ENCODE measurements around the gene MED12L.

DNA sequence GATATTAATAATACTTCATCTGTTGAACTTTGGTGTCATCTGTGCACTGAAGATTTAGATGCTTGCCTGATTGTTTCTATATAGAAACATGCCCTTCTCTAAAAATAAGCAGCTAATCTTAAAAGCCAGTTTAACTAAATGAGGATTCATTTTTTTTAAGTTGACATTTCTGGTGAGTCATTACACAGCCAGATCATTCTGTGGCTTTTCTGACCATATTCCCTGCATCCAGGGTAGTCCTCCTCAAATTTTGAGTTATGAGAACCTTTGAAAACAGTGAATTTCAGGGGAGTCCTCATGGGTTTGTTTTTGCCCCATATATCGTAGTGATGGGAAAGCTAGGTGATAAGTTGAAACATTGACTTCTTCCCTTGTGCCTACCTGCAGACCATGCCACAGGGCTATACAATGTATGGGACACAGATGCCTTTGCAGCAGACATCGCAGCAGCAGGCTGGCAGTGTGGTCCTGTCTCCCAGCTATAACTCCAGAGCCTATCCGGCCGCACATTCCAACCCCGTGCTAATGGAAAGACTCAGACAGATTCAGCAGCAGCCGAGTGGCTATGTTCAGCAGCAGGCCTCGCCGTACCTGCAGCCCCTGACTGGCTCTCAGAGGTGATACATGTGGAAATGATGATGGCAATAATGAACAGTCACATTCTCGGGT, 325.6 kb downstream of the MED12L start:
- TF ChIP-seq, protein P1, sequence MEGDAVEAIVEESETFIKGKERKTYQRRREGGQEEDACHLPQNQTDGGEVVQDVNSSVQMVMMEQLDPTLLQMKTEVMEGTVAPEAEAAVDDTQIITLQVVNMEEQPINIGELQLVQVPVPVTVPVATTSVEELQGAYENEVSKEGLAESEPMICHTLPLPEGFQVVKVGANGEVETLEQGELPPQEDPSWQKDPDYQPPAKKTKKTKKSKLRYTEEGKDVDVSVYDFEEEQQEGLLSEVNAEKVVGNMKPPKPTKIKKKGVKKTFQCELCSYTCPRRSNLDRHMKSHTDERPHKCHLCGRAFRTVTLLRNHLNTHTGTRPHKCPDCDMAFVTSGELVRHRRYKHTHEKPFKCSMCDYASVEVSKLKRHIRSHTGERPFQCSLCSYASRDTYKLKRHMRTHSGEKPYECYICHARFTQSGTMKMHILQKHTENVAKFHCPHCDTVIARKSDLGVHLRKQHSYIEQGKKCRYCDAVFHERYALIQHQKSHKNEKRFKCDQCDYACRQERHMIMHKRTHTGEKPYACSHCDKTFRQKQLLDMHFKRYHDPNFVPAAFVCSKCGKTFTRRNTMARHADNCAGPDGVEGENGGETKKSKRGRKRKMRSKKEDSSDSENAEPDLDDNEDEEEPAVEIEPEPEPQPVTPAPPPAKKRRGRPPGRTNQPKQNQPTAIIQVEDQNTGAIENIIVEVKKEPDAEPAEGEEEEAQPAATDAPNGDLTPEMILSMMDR (IDR thresholded peaks at IDR 0.05; ENCODE audit: low read length): no peak
- TF ChIP-seq EZH2 (IDR thresholded peaks at IDR 0.05; ENCODE audit: borderline replicate concordance, low read length): no peak
